Activated naive CD4-positive, alpha-beta T cell treated with anti-CD3 and anti-CD28 coated beads, Interleukin-2, amount 50 U/mL, for 16 hours (primary cell): ENCODE data around the gene SCAF1.

Experiments used
- DNase-seq: peaks from one replicate; pipeline ENCODE4 v3.0.0-alpha.2; 2020

SCAF1 gene

DNA sequence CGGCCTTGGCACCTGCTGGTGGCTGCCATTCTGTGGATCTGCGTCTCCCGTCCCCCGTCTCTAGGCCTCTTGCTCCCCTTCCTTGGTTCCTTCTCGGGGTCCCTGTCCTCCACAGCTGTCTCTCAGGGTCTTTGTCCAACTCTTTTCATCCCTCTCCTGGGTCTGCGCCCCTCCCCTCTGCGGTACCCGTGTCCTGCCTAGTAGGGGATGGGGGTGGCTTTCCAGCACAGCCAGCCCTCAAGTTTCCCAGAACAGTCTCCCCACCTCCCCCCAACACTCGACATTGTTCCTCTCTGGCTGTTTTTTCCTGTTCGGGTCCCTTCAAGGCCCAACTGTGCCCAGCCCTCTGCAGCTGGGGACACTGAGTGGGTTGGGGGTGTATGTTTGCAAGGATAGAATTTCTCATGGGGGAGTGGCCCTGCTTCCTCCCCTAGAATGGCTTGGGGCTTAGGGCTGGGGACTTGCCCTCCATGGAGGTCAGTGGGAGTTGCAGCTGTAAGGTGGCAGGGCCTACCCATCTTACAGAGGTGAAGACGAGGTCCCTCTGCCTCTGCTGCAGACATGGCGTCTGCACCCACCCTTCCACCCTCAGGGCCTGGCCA is 46.6 kb downstream of the SCAF1 start:
- no peak for DNase-seq

DNA sequence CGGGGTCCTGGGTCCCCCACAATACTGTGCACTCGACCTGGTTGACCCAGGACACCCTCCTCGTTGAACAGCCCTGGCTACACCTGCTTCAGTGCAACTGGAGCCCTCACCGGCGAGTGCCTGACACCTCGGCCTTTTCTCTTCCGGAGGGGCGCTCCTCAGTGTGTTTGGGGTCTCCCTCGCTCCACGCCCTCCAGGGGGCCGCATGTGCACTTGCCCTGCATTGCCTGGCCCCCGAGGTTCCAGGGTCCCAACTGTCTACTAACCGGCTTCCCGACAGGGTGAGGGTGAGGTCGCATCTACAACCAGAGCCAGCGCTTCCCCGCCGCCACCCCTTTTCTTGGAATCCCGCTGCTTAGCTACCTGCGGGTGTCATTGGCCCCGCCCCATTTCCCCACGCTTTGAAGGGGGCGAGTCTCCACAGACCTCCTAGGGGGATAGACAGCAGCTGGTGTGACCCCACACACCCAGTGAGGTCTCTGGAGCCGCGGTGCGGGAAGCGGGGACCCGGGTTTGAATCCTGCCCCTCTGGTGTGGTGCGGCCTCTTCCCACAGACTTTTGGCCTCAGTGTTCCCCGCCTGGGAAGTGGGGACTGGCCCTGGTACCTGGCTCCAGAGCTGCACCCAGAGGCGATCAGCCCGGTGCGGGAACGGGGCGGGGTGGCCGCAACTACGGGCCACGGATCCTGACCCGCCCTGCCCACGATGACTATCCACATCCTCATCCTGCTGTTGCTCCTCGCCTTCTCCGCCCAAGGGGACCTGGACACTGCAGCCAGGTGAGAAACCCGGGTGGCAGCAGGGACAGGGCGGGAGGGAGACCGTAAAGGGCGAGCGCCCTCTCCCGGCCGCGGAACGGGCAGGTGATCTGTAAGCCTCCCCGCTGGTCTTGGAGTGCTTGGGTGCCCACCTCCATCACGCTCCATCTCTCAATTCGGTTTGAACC is 47.4 kb downstream of the SCAF1 start, which contains the start of gene ADM5:
Gene ADM5, plus strand, starts transcription at position 462 of the 946 bp plus-strand sequence. Its CDS starts 244 bp downstream, at position 706.
- DNase-seq: peak; percentile 52

DNA sequence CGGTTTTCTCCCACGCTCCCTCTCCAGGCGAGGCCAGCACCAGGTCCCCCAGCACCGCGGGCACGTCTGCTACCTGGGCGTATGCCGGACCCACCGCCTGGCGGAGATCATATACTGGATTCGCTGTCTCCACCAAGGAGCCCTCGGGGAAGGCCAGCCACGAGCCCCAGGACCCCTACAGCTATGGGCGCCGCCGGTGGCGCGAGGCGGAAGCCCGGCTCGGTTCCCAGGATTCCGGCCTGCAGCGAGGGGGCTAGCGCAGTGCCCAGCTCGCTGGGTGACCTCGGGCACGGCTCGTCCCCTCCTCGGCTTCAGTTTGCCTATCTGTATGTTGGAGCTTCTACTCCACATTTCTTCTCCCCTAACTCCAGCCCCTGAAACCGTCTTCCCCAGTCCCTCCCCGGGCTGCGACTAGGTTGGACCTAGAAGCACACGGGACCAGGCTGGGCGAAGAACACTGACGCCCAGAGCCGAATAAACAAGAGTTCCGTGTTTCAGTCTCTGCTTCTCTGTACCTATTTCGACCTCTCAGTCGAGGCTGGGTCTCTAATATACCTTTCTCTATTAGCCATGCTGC is 48.2 kb downstream of the SCAF1 start:
- no peak for DNase-seq

DNA sequence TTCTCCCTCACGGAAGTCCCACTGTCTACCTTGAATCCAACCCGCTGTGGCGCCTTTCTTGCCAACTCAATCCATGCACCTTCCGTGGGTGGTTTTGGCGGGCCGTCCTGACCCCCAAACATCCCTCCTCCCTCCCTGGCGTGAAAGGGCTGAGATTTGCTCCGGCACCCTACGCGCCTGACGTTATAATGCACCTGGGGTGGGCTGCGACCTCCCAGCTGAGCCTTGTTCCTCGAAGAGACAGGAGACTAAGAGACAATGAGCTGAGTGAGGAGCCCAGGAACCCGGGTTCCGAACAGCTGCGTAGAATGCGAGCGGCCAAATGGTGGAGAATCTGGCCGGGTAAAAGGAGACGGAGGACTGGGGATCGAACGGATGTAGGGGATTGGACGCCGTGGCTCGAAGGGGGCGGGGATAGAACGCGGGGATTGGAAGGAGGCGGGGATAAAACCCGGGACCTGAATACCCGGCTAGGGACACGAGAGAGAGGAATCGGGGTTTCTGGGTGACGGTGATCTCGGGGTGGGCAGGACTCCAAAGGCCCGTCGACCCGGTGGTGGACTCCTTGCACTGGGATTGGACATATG is 48.7 kb downstream of the SCAF1 start, which contains the start of gene CPT1C:
Gene CPT1C, plus strand, starts transcription at position 461 of the 587 bp plus-strand sequence. CDS start 1,137 bp downstream, outside the sequence.
- peak; percentile 62 for DNase-seq

DNA sequence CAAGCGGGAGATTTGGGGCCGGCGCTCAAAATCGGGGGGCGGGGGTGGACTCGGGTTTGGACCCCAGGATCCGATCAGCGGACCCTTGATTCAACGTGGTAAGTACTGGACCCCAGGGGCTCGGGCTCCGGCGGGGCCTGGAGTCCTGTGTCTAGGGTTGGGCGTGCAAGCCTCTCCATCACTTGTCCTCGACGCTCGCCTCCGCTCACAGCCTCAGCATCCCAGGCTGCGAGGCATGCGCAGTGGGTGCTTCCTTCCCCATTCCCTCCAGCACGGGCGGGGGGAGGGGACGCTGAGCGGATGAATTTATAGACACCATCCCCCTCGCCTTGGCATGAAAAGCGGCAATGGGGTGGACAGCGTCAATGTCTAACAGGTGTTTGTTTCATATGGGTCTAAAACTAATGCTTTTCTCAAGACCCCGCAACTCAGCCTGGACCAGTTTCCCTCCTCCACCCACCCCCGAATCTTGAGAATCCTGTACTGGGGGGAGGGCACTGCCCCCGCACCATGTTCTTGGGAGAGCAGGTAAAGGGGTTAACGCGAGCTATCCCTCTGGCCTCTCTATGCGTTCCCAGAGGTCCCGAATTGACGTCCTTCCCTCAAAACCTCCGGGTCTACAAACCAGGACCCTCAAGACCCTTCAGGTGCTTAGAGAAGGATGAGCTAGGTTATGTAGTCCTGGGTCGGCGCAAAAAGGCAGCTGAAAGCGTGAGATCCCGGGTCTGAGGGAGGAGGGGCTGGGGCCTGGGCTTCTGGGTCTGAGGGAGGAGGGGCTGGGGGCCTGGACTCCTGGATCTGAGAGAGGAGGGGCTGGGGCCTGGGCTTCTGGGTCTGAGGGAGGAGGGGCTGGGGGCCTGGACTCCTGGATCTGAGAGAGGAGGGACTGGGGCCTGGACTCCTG is 49.5 kb downstream of the SCAF1 start:
- peak; percentile 47 for DNase-seq

DNA sequence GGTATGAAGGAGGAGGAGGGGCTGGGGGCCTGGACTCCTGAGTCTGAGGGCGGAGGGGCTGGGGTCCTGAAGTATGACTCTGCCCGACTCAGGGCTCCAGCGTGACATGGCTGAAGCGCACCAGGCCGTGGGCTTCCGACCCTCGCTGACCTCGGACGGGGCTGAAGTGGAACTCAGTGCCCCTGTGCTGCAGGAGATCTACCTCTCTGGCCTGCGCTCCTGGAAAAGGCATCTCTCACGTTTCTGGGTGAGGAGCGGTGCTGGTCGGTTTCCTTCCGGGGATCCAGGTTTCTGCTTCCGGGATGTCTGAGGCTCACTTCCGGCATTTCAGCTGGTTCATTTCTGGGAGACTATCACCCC is 50.1 kb downstream of the SCAF1 start:
- no peak for DNase-seq

DNA sequence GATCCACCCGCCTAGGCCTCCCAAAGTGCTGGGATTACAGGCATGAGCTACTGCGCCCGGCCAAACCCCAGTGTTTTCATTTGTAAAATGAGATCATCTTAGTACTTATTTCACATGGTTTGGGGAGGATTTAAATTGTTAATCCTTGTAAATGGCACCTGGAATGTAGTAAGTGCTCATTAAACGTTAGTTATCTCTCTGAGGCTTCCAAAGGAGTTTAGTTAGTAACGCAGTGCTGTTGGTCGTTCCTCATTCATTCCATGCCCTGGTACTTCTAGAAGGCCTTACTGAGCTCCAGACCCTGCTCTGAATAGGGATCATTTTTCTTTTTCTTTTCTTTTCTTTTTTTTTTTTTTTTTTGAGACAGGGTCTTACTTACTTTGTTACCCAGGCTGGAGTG is 54.1 kb downstream of the SCAF1 start:
- DNase-seq: no peak

DNA sequence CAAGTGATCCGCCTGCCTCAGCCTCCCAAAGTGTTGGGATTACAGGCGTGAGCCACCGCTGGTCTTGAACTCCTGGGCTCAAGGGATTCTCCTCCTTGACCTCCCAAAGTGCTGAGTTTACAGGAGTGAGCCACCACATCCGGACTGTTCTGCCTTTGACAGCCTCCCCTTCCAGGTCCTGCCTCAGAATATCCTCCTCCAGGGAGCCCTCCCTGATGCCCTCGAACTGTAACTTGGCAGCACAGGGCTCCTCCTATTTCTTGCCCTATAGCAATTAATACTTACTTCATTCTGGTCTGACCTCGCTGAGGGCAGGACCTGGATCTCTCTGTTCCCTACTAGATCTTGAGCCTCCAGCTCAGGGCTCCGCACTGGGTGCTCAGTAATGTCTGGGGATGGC is 54.9 kb downstream of the SCAF1 start:
- no peak for DNase-seq

DNA sequence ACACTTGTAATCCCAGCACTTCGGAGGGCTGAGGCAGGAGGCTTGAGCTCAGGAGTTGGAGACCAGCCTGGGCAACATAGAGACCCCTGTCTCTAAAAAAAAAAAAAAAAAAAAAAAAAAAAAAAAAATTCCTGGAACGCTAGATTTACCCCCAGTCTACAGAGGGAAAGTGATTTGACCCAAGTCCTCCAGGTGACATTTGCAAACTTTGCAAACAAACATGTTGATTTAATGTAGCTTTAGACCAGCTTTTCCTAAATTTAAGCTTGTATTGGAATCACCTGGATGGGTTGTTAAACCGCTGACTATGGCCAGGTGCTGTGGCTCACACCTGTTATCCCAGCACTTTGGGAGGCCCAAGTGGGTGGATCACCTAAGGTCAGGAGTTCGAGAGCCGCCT is 57.4 kb downstream of the SCAF1 start:
- DNase-seq: no peak

DNA sequence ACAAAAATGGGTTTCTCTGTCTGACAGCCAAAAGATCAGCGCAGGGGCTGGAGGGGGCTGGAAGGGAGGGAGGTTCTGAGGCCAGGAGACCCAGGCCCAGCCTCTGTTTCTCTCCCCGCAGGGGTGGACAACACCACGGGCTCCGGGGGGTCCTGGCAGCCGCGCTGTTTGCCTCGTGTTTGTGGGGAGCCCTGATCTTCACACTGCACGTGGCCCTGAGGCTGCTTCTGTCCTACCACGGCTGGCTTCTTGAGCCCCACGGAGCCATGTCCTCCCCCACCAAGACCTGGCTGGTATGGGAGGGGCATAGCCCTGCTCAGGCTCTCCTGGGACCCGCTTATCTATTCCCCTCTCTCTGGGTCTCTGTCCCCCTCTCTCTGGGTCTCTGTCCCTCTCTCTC is 58.6 kb downstream of the SCAF1 start:
- DNase-seq: no peak

DNA sequence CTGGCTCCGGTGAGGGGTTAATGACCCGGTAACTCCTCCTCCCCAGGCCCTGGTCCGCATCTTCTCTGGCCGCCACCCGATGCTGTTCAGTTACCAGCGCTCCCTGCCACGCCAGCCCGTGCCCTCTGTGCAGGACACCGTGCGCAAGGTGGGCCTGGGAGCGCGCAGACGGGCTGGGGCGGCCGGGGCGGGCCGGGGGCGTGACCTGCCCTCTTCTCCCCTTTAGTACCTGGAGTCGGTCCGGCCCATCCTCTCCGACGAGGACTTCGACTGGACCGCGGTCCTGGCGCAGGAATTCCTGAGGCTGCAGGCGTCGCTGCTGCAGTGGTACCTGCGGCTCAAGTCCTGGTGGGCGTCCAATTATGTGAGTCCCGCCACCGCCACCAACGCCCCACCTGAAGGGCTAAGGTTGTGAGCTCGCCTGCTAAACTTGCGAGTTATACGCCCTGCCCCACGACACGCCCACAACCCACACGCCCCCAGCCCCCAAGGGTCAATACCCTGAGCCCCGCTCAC is 59.3 kb downstream of the SCAF1 start:
- no peak for DNase-seq

DNA sequence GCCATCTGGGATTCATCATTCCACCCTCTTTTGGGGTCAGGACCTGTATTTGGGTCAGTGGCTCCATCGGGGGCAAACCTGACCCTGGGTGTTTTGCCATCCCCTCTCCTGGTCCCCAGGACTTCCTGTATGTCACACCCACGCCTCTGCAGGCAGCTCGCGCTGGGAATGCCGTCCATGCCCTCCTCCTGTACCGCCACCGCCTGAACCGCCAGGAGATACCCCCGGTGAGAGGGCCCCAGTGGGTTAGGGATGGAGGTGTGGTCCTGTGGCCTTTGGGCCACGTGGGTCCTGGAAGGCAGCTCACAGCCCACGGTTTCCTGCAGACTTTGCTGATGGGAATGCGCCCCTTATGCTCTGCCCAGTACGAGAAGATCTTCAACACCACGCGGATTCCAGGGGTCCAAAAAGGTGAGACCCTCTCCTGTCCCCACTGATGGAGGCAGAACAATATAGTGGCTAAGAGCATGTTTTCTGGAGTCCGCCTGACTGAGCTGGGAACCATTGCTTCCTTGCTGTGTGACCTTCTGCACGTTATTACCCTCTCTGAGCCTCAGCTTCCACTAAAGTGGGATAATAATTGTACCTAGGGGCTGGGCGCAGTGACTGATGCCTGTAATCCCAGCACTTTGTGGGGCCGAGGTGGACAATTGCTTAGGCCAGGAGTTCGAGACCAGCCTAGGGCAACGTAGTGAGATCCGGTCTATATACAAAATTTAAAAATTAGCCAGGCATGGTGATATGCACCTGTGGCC is 63.1 kb downstream of the SCAF1 start:
- no peak for DNase-seq

DNA sequence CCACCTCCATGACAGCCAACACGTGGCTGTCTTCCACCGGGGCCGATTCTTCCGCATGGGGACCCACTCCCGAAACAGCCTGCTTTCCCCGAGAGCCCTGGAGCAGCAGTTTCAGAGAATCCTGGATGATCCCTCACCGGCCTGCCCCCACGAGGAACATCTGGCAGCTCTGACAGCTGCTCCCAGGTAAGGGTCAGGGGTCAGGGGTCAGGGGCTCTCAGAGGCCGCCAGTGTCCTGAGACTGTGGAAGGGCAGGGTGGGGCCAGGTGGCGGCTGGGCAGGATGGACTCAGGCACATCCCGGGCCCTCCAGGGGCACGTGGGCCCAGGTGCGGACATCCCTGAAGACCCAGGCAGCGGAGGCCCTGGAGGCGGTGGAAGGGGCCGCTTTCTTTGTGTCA is 63.9 kb downstream of the SCAF1 start:
- no peak for DNase-seq
